Measurements from ENCODE around the gene FTHL17. TPM values are rescaled to one million over a fixed set of nuclear protein-coding genes. Genes with fewer than 3 reads are reported as not detected.

Gene FTHL17
- polyA plus RNA-seq (2013, experiment 1 of 4), result not detected
- polyA plus RNA-seq (2013, experiment 2 of 4), result not detected
- not detected for polyA plus RNA-seq (2013, experiment 3 of 4)
- polyA plus RNA-seq (2013, experiment 4 of 4), result not detected

GRCh38 chrX:31071725-31072124 is at the start of gene FTHL17:
Gene FTHL17, minus strand, starts transcription at chrX:31072041. Its CDS starts 88 bp downstream, at chrX:31071953.
- H3K4me1 ChIP-seq (ENCODE audit: control insufficient read depth, insufficient read depth, low read length), result no peaks in the 10 kb centered on the region
- 96% methylated on average over 27 to 33 of the region's 33 CpGs for whole genome bisulfite sequencing, 2 experiments
- H3K27me3 ChIP-seq (ENCODE audit: control insufficient read depth, insufficient read depth, low read length, poor library complexity, severe bottlenecking), result no peaks in the 10 kb centered on the region
- no peak within 1 kb of the TSS for H3K4me3 ChIP-seq (ENCODE audit: insufficient read depth, low read depth, low read length)
- no peaks in the 10 kb centered on the region for H3K9me3 ChIP-seq (ENCODE audit: control insufficient read depth, low read length)
- H3K36me3 ChIP-seq (ENCODE audit: control insufficient read depth, insufficient read depth, low read length), result no peaks in the 10 kb centered on the region
- no peak within 1 kb of the TSS for H3K27ac ChIP-seq (ENCODE audit: insufficient read depth, low read depth, low read length, poor library complexity, severe bottlenecking)

GRCh38 chrX:31117266-31117665 is 45.4 kb upstream of the FTHL17 start:
- Histone ChIP-seq H3K4me3 (ENCODE audit: insufficient read depth, low read depth, low read length) (no peak overlapping the region), H3K4me1 (ENCODE audit: control insufficient read depth, insufficient read depth, low read length) (no peaks in the 10 kb centered on the region), H3K36me3 (ENCODE audit: control insufficient read depth, insufficient read depth, low read length) (no peaks in the 10 kb centered on the region), H3K27me3 (ENCODE audit: control insufficient read depth, insufficient read depth, low read length, poor library complexity, severe bottlenecking) (no peaks in the 10 kb centered on the region), H3K27ac (ENCODE audit: insufficient read depth, low read depth, low read length, poor library complexity, severe bottlenecking) (no peak overlapping the region), H3K9me3 (ENCODE audit: control insufficient read depth, low read length) (no peaks in the 10 kb centered on the region)
- 91 to 94% methylated on average over 3 to 4 of the region's 4 CpGs for WGBS, 2 experiments

GRCh38 chrX:31115398-31115797 is 43.6 kb upstream of the FTHL17 start:
- H3K27me3 ChIP-seq (ENCODE audit: control insufficient read depth, insufficient read depth, low read length, poor library complexity, severe bottlenecking), result no peaks in the 10 kb centered on the region
- no peaks in the 10 kb centered on the region for H3K9me3 ChIP-seq (ENCODE audit: control insufficient read depth, low read length)
- no peak overlapping the region for H3K27ac ChIP-seq (ENCODE audit: insufficient read depth, low read depth, low read length, poor library complexity, severe bottlenecking)
- H3K36me3 ChIP-seq (ENCODE audit: control insufficient read depth, insufficient read depth, low read length), result no peaks in the 10 kb centered on the region
- WGBS, 2 experiments, result 87 to 98% methylated on average over 2 to 4 of the region's 4 CpGs
- H3K4me3 ChIP-seq (ENCODE audit: insufficient read depth, low read depth, low read length), result no peak overlapping the region
- no peaks in the 10 kb centered on the region for H3K4me1 ChIP-seq (ENCODE audit: control insufficient read depth, insufficient read depth, low read length)

GRCh38 chrX:31114858-31115257 is 43.0 kb upstream of the FTHL17 start:
- Histone ChIP-seq H3K4me3 (ENCODE audit: insufficient read depth, low read depth, low read length) (no peak overlapping the region), H3K27ac (ENCODE audit: insufficient read depth, low read depth, low read length, poor library complexity, severe bottlenecking) (no peak overlapping the region), H3K9me3 (ENCODE audit: control insufficient read depth, low read length) (no peaks in the 10 kb centered on the region), H3K27me3 (ENCODE audit: control insufficient read depth, insufficient read depth, low read length, poor library complexity, severe bottlenecking) (no peaks in the 10 kb centered on the region), H3K4me1 (ENCODE audit: control insufficient read depth, insufficient read depth, low read length) (no peaks in the 10 kb centered on the region), H3K36me3 (ENCODE audit: control insufficient read depth, insufficient read depth, low read length) (no peaks in the 10 kb centered on the region)
- 82 to 100% methylated on average over 2 of the region's 2 CpGs for WGBS, 2 experiments

GRCh38 chrX:31112226-31112999 is 40.6 kb upstream of the FTHL17 start:
- H3K36me3 ChIP-seq (ENCODE audit: control insufficient read depth, insufficient read depth, low read length), result no peaks in the 10 kb centered on the region
- H3K4me1 ChIP-seq (ENCODE audit: control insufficient read depth, insufficient read depth, low read length), result no peaks in the 10 kb centered on the region
- no peaks in the 10 kb centered on the region for H3K27me3 ChIP-seq (ENCODE audit: control insufficient read depth, insufficient read depth, low read length, poor library complexity, severe bottlenecking)
- no peaks in the 10 kb centered on the region for H3K9me3 ChIP-seq (ENCODE audit: control insufficient read depth, low read length)
- no peak overlapping the region for H3K4me3 ChIP-seq (ENCODE audit: insufficient read depth, low read depth, low read length)
- H3K27ac ChIP-seq (ENCODE audit: insufficient read depth, low read depth, low read length, poor library complexity, severe bottlenecking), result no peak overlapping the region
- WGBS, 2 experiments, result 90 to 92% methylated on average over 4 to 5 of the region's 5 CpGs

- WGBS, 2 experiments, result 90 to 97% methylated on average over 5 to 6 of the region's 6 CpGs
- H3K27me3 ChIP-seq (ENCODE audit: control insufficient read depth, insufficient read depth, low read length, poor library complexity, severe bottlenecking), result no peaks in the 10 kb centered on the region
- no peaks in the 10 kb centered on the region for H3K4me1 ChIP-seq (ENCODE audit: control insufficient read depth, insufficient read depth, low read length)
- H3K36me3 ChIP-seq (ENCODE audit: control insufficient read depth, insufficient read depth, low read length), result no peaks in the 10 kb centered on the region
- no peaks in the 10 kb centered on the region for H3K9me3 ChIP-seq (ENCODE audit: control insufficient read depth, low read length)
- no peak overlapping the region for H3K4me3 ChIP-seq (ENCODE audit: insufficient read depth, low read depth, low read length)
- H3K27ac ChIP-seq (ENCODE audit: insufficient read depth, low read depth, low read length, poor library complexity, severe bottlenecking), result no peak overlapping the region
These were observed 38.8 kb upstream of the FTHL17 start for GRCh38 chrX:31110657-31111056.

GRCh38 chrX:31099536-31100090 is 27.8 kb upstream of the FTHL17 start:
- Histone ChIP-seq H3K4me3 (ENCODE audit: insufficient read depth, low read depth, low read length) (no peak overlapping the region), H3K4me1 (ENCODE audit: control insufficient read depth, insufficient read depth, low read length) (no peaks in the 10 kb centered on the region), H3K27ac (ENCODE audit: insufficient read depth, low read depth, low read length, poor library complexity, severe bottlenecking) (no peak overlapping the region), H3K9me3 (ENCODE audit: control insufficient read depth, low read length) (no peaks in the 10 kb centered on the region), H3K27me3 (ENCODE audit: control insufficient read depth, insufficient read depth, low read length, poor library complexity, severe bottlenecking) (no peaks in the 10 kb centered on the region), H3K36me3 (ENCODE audit: control insufficient read depth, insufficient read depth, low read length) (no peaks in the 10 kb centered on the region)
- 81% methylated on average over 2 of the region's 2 CpGs; no CpG with 5 or more reads in 1 of the 2 experiments for WGBS, 2 experiments

- Histone ChIP-seq H3K4me3 (ENCODE audit: insufficient read depth, low read depth, low read length) (no peak overlapping the region), H3K4me1 (ENCODE audit: control insufficient read depth, insufficient read depth, low read length) (no peaks in the 10 kb centered on the region), H3K36me3 (ENCODE audit: control insufficient read depth, insufficient read depth, low read length) (no peaks in the 10 kb centered on the region), H3K9me3 (ENCODE audit: control insufficient read depth, low read length) (no peaks in the 10 kb centered on the region), H3K27ac (ENCODE audit: insufficient read depth, low read depth, low read length, poor library complexity, severe bottlenecking) (no peak overlapping the region), H3K27me3 (ENCODE audit: control insufficient read depth, insufficient read depth, low read length, poor library complexity, severe bottlenecking) (no peaks in the 10 kb centered on the region)
- WGBS, 2 experiments, result 100% methylated on average over 2 of the region's 3 CpGs; no CpG with 5 or more reads in 1 of the 2 experiments
These were observed 26.2 kb upstream of the FTHL17 start for GRCh38 chrX:31098079-31098478.

- WGBS, 2 experiments, result 90 to 92% methylated on average over 4 of the region's 4 CpGs
- Histone ChIP-seq H3K27me3 (ENCODE audit: control insufficient read depth, insufficient read depth, low read length, poor library complexity, severe bottlenecking) (no peaks in the 10 kb centered on the region), H3K4me1 (ENCODE audit: control insufficient read depth, insufficient read depth, low read length) (no peaks in the 10 kb centered on the region), H3K36me3 (ENCODE audit: control insufficient read depth, insufficient read depth, low read length) (no peaks in the 10 kb centered on the region), H3K9me3 (ENCODE audit: control insufficient read depth, low read length) (no peaks in the 10 kb centered on the region), H3K4me3 (ENCODE audit: insufficient read depth, low read depth, low read length) (no peak overlapping the region), H3K27ac (ENCODE audit: insufficient read depth, low read depth, low read length, poor library complexity, severe bottlenecking) (no peak overlapping the region)
These were observed 21.8 kb upstream of the FTHL17 start for GRCh38 chrX:31093639-31093975.

- WGBS, 2 experiments, result 82 to 90% methylated on average over 2 to 3 of the region's 3 CpGs
- Histone ChIP-seq H3K27ac (ENCODE audit: insufficient read depth, low read depth, low read length, poor library complexity, severe bottlenecking) (no peak overlapping the region), H3K4me3 (ENCODE audit: insufficient read depth, low read depth, low read length) (no peak overlapping the region), H3K36me3 (ENCODE audit: control insufficient read depth, insufficient read depth, low read length) (no peaks in the 10 kb centered on the region), H3K27me3 (ENCODE audit: control insufficient read depth, insufficient read depth, low read length, poor library complexity, severe bottlenecking) (no peaks in the 10 kb centered on the region), H3K4me1 (ENCODE audit: control insufficient read depth, insufficient read depth, low read length) (no peaks in the 10 kb centered on the region), H3K9me3 (ENCODE audit: control insufficient read depth, low read length) (no peaks in the 10 kb centered on the region)
These were observed 21.3 kb upstream of the FTHL17 start for GRCh38 chrX:31092970-31093638.
